ENCODE results near the gene NHSL2. TPM values are rescaled to one million over a fixed set of nuclear protein-coding genes. Genes with fewer than 3 reads are reported as not detected.

NHSL2 gene
- total RNA-seq, 2 experiments from 2014 or later: not detected

- Histone ChIP-seq H3K27ac (ENCODE audit: low read depth, low read length, poor library complexity, severe bottlenecking) (no peak overlapping the region), H3K4me3 (ENCODE audit: low read depth, low read length, poor library complexity, severe bottlenecking) (no peak overlapping the region), H3K9me2 (ENCODE audit: insufficient read depth, low read length) (no peaks in the 10 kb centered on the region), H3K79me2 (ENCODE audit: insufficient read depth, low read depth, low read length) (no peaks in the 10 kb centered on the region), H3K9me3 (ENCODE audit: low read length) (no peaks in the 10 kb centered on the region), H4K20me1 (ENCODE audit: insufficient read depth, low read length) (no peaks in the 10 kb centered on the region), H3K36me3 (ENCODE audit: insufficient read depth, low read length) (no peaks in the 10 kb centered on the region), H2AFZ (ENCODE audit: low read length) (no peak overlapping the region), H3K4me1 (ENCODE audit: insufficient read depth, low read length, poor library complexity, severe bottlenecking) (no peaks in the 10 kb centered on the region), H3K4me2 (ENCODE audit: low read length) (no peak overlapping the region)
- no peak for DNase-seq (ENCODE audit: low spot score)
- TF ChIP-seq CTCF (conservative IDR thresholded peaks at IDR 0.05; ENCODE audit: low read length) (no peak), EZH2phosphoT487 (IDR thresholded peaks at IDR 0.05; ENCODE audit: borderline replicate concordance, low read depth, low read length) (no peak)
- intact Hi-C loops (cut with micrococcal nuclease; ENCODE audit: unreplicated experiment): loop anchor here (5.0 kb wide), 1 partner anchor 130 kb away; no protein-coding TSS in a partner anchor
- ChIA-PET POLR2A (no interaction called here), CTCF (ENCODE audit: unreplicated experiment) (no interaction called here)
- no TSS peak for BruUV-seq (replicated peaks)
Observed at GRCh38 chrX:72127332-72127731, 216.7 kb downstream of the NHSL2 start.

GRCh38 chrX:72128183-72128834 is 217.7 kb downstream of the NHSL2 start:
- ChIA-PET CTCF (ENCODE audit: unreplicated experiment) (no interaction called here), POLR2A (no interaction called here)
- Histone ChIP-seq H2AFZ (ENCODE audit: low read length) (no peak overlapping the region), H3K36me3 (ENCODE audit: insufficient read depth, low read length) (no peaks in the 10 kb centered on the region), H3K4me1 (ENCODE audit: insufficient read depth, low read length, poor library complexity, severe bottlenecking) (no peaks in the 10 kb centered on the region), H3K4me3 (ENCODE audit: low read depth, low read length, poor library complexity, severe bottlenecking) (no peak overlapping the region), H4K20me1 (ENCODE audit: insufficient read depth, low read length) (no peaks in the 10 kb centered on the region), H3K27ac (ENCODE audit: low read depth, low read length, poor library complexity, severe bottlenecking) (no peak overlapping the region), H3K4me2 (ENCODE audit: low read length) (no peak overlapping the region), H3K9me3 (ENCODE audit: low read length) (no peaks in the 10 kb centered on the region), H3K9me2 (ENCODE audit: insufficient read depth, low read length) (no peaks in the 10 kb centered on the region), H3K79me2 (ENCODE audit: insufficient read depth, low read depth, low read length) (no peaks in the 10 kb centered on the region)
- no TSS peak for BruUV-seq (replicated peaks)
- intact Hi-C loops (cut with micrococcal nuclease; ENCODE audit: unreplicated experiment): loop anchor here (5.0 kb wide), 1 partner anchor 131 kb away; no protein-coding TSS in a partner anchor
- DNase-seq (ENCODE audit: low spot score): no peak
- TF ChIP-seq EZH2phosphoT487 (IDR thresholded peaks at IDR 0.05; ENCODE audit: borderline replicate concordance, low read depth, low read length): no peak
- TF ChIP-seq CTCF (conservative IDR thresholded peaks at IDR 0.05; ENCODE audit: low read length): no peak

GRCh38 chrX:72128881-72129280 is 218.2 kb downstream of the NHSL2 start:
- no peaks in the 10 kb centered on the region for H4K20me1 ChIP-seq (ENCODE audit: insufficient read depth, low read length)
- ChIA-PET POLR2A (no interaction called here), CTCF (ENCODE audit: unreplicated experiment) (no interaction called here)
- BruUV-seq (replicated peaks): no TSS peak
- no peak overlapping the region for H2AFZ ChIP-seq (ENCODE audit: low read length)
- intact Hi-C loops (cut with micrococcal nuclease; ENCODE audit: unreplicated experiment): loop anchor here (5.0 kb wide), 1 partner anchor 132 kb away; no protein-coding TSS in a partner anchor
- H3K4me2 ChIP-seq (ENCODE audit: low read length): no peak overlapping the region
- no peaks in the 10 kb centered on the region for H3K9me2 ChIP-seq (ENCODE audit: insufficient read depth, low read length)
- no peak overlapping the region for H3K4me3 ChIP-seq (ENCODE audit: low read depth, low read length, poor library complexity, severe bottlenecking)
- no peaks in the 10 kb centered on the region for H3K79me2 ChIP-seq (ENCODE audit: insufficient read depth, low read depth, low read length)
- H3K27ac ChIP-seq (ENCODE audit: low read depth, low read length, poor library complexity, severe bottlenecking): no peak overlapping the region
- TF ChIP-seq CTCF (conservative IDR thresholded peaks at IDR 0.05; ENCODE audit: low read length) (no peak; the same call in 1 of the 2 replicates), EZH2phosphoT487 (IDR thresholded peaks at IDR 0.05; ENCODE audit: borderline replicate concordance, low read depth, low read length) (no peak)
- H3K36me3 ChIP-seq (ENCODE audit: insufficient read depth, low read length): no peaks in the 10 kb centered on the region
- H3K9me3 ChIP-seq (ENCODE audit: low read length): no peaks in the 10 kb centered on the region
- H3K4me1 ChIP-seq (ENCODE audit: insufficient read depth, low read length, poor library complexity, severe bottlenecking): no peaks in the 10 kb centered on the region
- DNase-seq (ENCODE audit: low spot score): no peak
